K562 (cell line): ENCODE data around the gene RNF17. TPM values are rescaled to one million over a fixed set of nuclear protein-coding genes. Genes with fewer than 3 reads are reported as not detected.

ENCODE experiments used
- KLF10 ChIP-seq: fragments of 250-450 bp; sonication (Bioruptor Pico); IDR thresholded peaks from 2 replicates; pipeline ENCODE4 v1.6.1; 2021; ENCODE audit warnings: matching md5 sums
- NUFIP1 ChIP-seq: fragments of 450-650 bp; IDR thresholded peaks from 2 replicates; pipeline ENCODE4 v1.6.1; 2018; ENCODE audit not compliant: partially characterized antibody
- TBL1XR1 ChIP-seq, 2 experiments: IDR thresholded peaks; 2 replicates each; pipeline ENCODE4 v1.6.1; 2012; ENCODE audit warnings: improper control_type of control experiment in 2 of 2, low read length in 2 of 2, mild to moderate bottlenecking in 1 of 2
- polyA plus RNA-seq, 8 experiments: library from polyadenylated mRNA; depleted of rRNA in 4 of 8; stranded (reverse) in 5 of 8; unstranded in 3 of 8; fragments of >200 nt; fragmentation: Nextera tagmentation in 2 of 8; fragmentation: Illumina TruSeq in 1 of 8; extraction: Ambion mirVana in 2 of 8; extraction: Trizol in 1 of 8; gene quantifications; 2 replicates each; pipeline versions ENCODE4 v1.2.1 to v1.2.3, GENCODE V29; 2011 to 2014; ENCODE audit warnings: inconsistent platforms in 1 of 8, missing spikeins in 1 of 8
- total RNA-seq, 7 experiments: library from RNA; depleted of rRNA in 6 of 7; stranded (reverse); fragments of >200 nt in 6 of 7; fragmentation: Illumina TruSeq in 2 of 7; extraction: Trizol in 2 of 7; gene quantifications; 2 replicates each; pipeline versions ENCODE4 v1.2.1 to v1.2.3, GENCODE V29; 2011 to 2021; ENCODE audit warnings: low replicate concordance in 1 of 7
- TF ChIP-seq, protein P1 (sequence below), 2 experiments: fragments of 450-650 bp; IDR thresholded peaks; 2 replicates each; pipeline ENCODE4 v1.6.1; 2016; ENCODE audit warnings: mild to moderate bottlenecking in 2 of 2, borderline replicate concordance in 1 of 2, low read depth in 1 of 2, moderate library complexity in 1 of 2

RNF17 gene
- total and polyA plus RNA-seq, 9 of the 15 experiments (the other 6 are each of a cell fraction or from before 2014, with no cell fraction given) = 0.11 to 0.90 (median 0.58) TPM

GRCh38 chr13:24860770-24861169 is 96.8 kb downstream of the RNF17 start (continued):
- TF ChIP-seq, protein P1, sequence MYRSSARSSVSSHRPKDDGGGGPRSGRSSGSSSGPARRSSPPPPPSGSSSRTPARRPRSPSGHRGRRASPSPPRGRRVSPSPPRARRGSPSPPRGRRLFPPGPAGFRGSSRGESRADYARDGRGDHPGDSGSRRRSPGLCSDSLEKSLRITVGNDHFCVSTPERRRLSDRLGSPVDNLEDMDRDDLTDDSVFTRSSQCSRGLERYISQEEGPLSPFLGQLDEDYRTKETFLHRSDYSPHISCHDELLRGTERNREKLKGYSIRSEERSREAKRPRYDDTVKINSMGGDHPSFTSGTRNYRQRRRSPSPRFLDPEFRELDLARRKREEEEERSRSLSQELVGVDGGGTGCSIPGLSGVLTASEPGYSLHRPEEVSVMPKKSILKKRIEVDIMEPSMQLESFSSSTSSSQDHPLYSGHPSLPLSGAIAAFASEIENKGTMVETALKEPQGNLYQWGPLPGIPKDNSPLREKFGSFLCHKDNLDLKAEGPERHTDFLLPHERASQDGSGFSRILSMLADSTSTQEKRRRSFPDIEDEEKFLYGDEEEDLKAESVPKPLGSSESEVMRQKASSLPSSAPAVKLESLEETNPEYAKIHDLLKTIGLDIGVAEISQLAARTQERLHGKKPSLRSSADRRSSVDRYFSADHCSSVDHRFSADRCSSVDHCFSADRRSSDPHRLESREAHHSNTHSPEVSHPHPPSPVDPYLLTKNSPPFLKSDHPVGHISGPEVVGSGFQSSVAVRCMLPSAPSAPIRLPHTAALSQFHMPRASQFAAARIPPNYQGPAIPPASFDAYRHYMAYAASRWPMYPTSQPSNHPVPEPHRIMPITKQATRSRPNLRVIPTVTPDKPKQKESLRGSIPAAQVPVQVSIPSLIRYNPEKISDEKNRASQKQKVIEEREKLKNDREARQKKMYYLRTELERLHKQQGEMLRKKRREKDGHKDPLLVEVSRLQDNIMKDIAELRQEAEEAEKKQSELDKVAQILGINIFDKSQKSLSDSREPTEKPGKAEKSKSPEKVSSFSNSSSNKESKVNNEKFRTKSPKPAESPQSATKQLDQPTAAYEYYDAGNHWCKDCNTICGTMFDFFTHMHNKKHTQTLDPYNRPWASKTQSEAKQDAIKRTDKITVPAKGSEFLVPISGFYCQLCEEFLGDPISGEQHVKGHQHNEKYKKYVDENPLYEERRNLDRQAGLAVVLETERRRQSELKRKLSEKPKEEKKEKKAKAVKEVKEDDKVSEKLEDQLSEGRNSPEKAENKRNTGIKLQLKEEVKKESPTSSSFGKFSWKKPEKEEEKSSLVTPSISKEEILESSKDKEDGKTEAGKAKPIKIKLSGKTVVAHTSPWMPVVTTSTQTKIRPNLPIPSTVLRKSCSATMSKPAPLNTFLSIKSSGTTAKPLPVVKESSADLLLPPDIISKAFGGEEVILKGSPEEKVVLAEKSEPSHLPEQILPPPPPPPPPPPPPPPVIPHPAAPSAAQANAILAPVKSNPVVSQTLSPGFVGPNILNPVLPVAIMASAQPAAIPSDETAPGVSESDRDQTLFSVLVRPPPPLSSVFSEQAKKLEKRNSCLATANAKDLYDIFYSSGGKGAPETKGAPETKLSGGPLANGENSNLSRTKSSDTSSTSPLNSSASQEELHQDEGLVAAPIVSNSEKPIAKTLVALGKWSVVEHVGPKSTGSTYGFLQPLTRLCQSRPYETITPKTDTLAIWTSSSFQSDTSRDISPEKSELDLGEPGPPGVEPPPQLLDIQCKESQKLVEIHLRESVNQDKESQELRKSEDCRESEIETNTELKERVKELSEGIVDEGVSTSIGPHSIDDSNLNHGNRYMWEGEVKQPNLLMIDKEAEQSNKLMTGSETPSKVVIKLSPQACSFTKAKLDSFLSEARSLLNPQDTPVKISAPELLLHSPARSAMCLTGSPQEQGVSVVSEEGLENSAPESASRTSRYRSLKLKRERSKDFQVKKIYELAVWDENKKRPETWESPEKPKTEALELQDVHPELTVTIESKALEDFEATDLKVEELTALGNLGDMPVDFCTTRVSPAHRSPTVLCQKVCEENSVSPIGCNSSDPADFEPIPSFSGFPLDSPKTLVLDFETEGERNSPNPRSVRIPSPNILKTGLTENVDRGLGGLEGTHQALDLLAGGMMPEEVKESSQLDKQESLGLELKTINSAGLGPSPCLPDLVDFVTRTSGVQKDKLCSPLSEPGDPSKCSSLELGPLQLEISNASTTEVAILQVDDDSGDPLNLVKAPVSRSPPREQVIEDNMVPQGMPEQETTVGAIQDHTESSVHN (IDR thresholded peaks at IDR 0.05; ENCODE audit: borderline replicate concordance in 1 of 2, low read depth in 1 of 2) = no peak
- TF ChIP-seq NUFIP1 = no peak
- TF ChIP-seq TBL1XR1 (IDR thresholded peaks at IDR 0.05; ENCODE audit: low read length in 2 of 2) = no peak
- TF ChIP-seq KLF10 (CRISPR knock-in tag) = no peak
